ENCODE results near the gene FRMD3. TPM values are rescaled to one million over a fixed set of nuclear protein-coding genes. Genes with fewer than 3 reads are reported as not detected.

FRMD3 gene
- total RNA-seq, 1 experiment from 2014 or later: 14.5 TPM

DNA sequence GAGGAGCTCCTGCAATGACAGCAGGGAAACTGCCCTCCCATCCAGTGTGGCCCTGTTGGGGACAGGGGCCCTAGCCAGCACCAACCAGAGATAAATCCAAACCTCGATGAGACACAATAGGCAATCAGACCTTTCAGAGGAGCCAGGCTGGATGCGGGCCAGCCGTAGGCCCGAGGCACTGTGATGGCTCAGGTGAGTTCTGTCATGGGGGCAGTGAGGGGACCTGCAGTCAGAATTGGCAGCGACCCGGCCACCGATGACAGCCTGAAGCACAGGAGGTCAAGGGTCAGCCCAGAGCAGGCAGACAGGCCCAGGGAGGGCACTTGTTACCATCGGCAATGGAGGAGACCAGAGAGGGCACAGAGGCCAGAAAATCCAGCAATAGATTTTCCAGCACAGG is 90.8 kb downstream of the FRMD3 start:
- no peak overlapping the region for H3K4me3 ChIP-seq (ENCODE audit: low read depth in 2 of 2, low read length in 2 of 2)
- H3K27me3 ChIP-seq (ENCODE audit: control insufficient read depth, insufficient read depth, low read length): no peaks in the 10 kb centered on the region
- no peaks in the 10 kb centered on the region for H3K36me3 ChIP-seq (ENCODE audit: control insufficient read depth, insufficient read depth, low read length)
- intact Hi-C loops (cut with micrococcal nuclease; ENCODE audit: unreplicated experiment) (no loop called here), in situ Hi-C loops (cut with HindIII; ENCODE audit: low pct_unique_long_range_greater_than_20kb, low sequenced_read_pairs) (no loop called here)
- ChIA-PET POLR2A (no interaction called here), CTCF (no interaction called here)
- no peak overlapping the region for H3K27ac ChIP-seq (ENCODE audit: low read length)
- TF ChIP-seq, protein P1, sequence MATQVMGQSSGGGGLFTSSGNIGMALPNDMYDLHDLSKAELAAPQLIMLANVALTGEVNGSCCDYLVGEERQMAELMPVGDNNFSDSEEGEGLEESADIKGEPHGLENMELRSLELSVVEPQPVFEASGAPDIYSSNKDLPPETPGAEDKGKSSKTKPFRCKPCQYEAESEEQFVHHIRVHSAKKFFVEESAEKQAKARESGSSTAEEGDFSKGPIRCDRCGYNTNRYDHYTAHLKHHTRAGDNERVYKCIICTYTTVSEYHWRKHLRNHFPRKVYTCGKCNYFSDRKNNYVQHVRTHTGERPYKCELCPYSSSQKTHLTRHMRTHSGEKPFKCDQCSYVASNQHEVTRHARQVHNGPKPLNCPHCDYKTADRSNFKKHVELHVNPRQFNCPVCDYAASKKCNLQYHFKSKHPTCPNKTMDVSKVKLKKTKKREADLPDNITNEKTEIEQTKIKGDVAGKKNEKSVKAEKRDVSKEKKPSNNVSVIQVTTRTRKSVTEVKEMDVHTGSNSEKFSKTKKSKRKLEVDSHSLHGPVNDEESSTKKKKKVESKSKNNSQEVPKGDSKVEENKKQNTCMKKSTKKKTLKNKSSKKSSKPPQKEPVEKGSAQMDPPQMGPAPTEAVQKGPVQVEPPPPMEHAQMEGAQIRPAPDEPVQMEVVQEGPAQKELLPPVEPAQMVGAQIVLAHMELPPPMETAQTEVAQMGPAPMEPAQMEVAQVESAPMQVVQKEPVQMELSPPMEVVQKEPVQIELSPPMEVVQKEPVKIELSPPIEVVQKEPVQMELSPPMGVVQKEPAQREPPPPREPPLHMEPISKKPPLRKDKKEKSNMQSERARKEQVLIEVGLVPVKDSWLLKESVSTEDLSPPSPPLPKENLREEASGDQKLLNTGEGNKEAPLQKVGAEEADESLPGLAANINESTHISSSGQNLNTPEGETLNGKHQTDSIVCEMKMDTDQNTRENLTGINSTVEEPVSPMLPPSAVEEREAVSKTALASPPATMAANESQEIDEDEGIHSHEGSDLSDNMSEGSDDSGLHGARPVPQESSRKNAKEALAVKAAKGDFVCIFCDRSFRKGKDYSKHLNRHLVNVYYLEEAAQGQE (IDR thresholded peaks at IDR 0.05; ENCODE audit: insufficient read depth in 1 of 2, low read depth in 2 of 2, low read length in 1 of 2): no peak
- TF ChIP-seq, protein P2, sequence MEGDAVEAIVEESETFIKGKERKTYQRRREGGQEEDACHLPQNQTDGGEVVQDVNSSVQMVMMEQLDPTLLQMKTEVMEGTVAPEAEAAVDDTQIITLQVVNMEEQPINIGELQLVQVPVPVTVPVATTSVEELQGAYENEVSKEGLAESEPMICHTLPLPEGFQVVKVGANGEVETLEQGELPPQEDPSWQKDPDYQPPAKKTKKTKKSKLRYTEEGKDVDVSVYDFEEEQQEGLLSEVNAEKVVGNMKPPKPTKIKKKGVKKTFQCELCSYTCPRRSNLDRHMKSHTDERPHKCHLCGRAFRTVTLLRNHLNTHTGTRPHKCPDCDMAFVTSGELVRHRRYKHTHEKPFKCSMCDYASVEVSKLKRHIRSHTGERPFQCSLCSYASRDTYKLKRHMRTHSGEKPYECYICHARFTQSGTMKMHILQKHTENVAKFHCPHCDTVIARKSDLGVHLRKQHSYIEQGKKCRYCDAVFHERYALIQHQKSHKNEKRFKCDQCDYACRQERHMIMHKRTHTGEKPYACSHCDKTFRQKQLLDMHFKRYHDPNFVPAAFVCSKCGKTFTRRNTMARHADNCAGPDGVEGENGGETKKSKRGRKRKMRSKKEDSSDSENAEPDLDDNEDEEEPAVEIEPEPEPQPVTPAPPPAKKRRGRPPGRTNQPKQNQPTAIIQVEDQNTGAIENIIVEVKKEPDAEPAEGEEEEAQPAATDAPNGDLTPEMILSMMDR (IDR thresholded peaks at IDR 0.05): no peak
- TF ChIP-seq POLR2AphosphoS5 (IDR thresholded peaks at IDR 0.05; ENCODE audit: low read depth, low read length) (no peak), SIN3A (IDR thresholded peaks at IDR 0.05; ENCODE audit: borderline replicate concordance, insufficient read depth, low read depth, low read length) (no peak), TCF7L2 (IDR thresholded peaks at IDR 0.05; ENCODE audit: low read depth, low read length) (no peak)
- H3K4me1 ChIP-seq (ENCODE audit: control insufficient read depth, insufficient read depth, low read length): peaks cover 44% of the 10 kb centered on the region
- DNase-seq (ENCODE audit: low read depth, low spot score): no peak
- H3K9me3 ChIP-seq (ENCODE audit: control insufficient read depth, insufficient read depth, low read depth, low read length): no peaks in the 10 kb centered on the region
- BruUV-seq (replicated peaks): no TSS peak
- ATAC-seq: no peak

- Histone ChIP-seq H3K4me1 (ENCODE audit: control insufficient read depth, insufficient read depth, low read length) (peaks cover 34% of the 10 kb centered on the region), H3K9me3 (ENCODE audit: control insufficient read depth, insufficient read depth, low read depth, low read length) (no peaks in the 10 kb centered on the region), H3K27me3 (ENCODE audit: control insufficient read depth, insufficient read depth, low read length) (no peaks in the 10 kb centered on the region), H3K27ac (ENCODE audit: low read length) (peak overlapping the region; percentile 44), H3K36me3 (ENCODE audit: control insufficient read depth, insufficient read depth, low read length) (no peaks in the 10 kb centered on the region), H3K4me3 (ENCODE audit: low read depth in 2 of 2, low read length in 2 of 2) (no peak overlapping the region)
- ChIA-PET CTCF (no interaction called here), POLR2A (no interaction called here)
- no peak for TF ChIP-seq SIN3A (IDR thresholded peaks at IDR 0.05; ENCODE audit: borderline replicate concordance, insufficient read depth, low read depth, low read length)
- TF ChIP-seq TCF7L2 (IDR thresholded peaks at IDR 0.05; ENCODE audit: low read depth, low read length): no peak
- TF ChIP-seq POLR2AphosphoS5 (IDR thresholded peaks at IDR 0.05; ENCODE audit: low read depth, low read length): no peak
- TF ChIP-seq, protein P1 (IDR thresholded peaks at IDR 0.05; ENCODE audit: insufficient read depth in 1 of 2, low read depth in 2 of 2, low read length in 1 of 2): no peak
- TF ChIP-seq, protein P2 (IDR thresholded peaks at IDR 0.05): no peak
- DNase-seq (ENCODE audit: low read depth, low spot score): no peak
- BruUV-seq (replicated peaks): no TSS peak
- intact Hi-C loops (cut with micrococcal nuclease; ENCODE audit: unreplicated experiment): no loop called here
- ATAC-seq: no peak
- in situ Hi-C loops (cut with HindIII; ENCODE audit: low pct_unique_long_range_greater_than_20kb, low sequenced_read_pairs): no loop called here
Measured at GRCh38 chr9:83445703-83446265, 92.4 kb downstream of the FRMD3 start.

Measured in Panc1 (cell line).